ENCODE data around the gene PSMC6.

PSMC6 gene

GRCh38 chr14:52729925-52730708 lies 23.1 kb downstream of the PSMC6 start, which contains the start of gene STYX:
STYX (plus strand) TSS chr14:52730166; CDS start chr14:52730475, 309 bp downstream.
- no peak for TF ChIP-seq CTCF (conservative IDR thresholded peaks at IDR 0.05; ENCODE audit: low read depth, low read length)
- DNase-seq (ENCODE audit: low read depth), result peak; percentile 99
- peak within 1 kb of the TSS; percentile 75 for H3K4me3 ChIP-seq (ENCODE audit: low read depth, low read length)

- peak; percentile 30 for DNase-seq (ENCODE audit: low read depth)
- no peak for TF ChIP-seq CTCF (conservative IDR thresholded peaks at IDR 0.05; ENCODE audit: low read depth, low read length)
- peak overlapping the region; percentile 75 for H3K4me3 ChIP-seq (ENCODE audit: low read depth, low read length)
Observed at GRCh38 chr14:52730709-52731111, 23.7 kb downstream of the PSMC6 start.

GRCh38 chr14:52733824-52734223 lies 26.8 kb downstream of the PSMC6 start:
- H3K4me3 ChIP-seq (ENCODE audit: low read depth, low read length), result no peak overlapping the region
- no peak for DNase-seq (ENCODE audit: low read depth)
- no peak for TF ChIP-seq CTCF (conservative IDR thresholded peaks at IDR 0.05; ENCODE audit: low read depth, low read length)

GRCh38 chr14:52735921-52736489 lies 29.0 kb downstream of the PSMC6 start:
- H3K4me3 ChIP-seq (ENCODE audit: low read depth, low read length), result no peak overlapping the region
- peak; percentile 50 for DNase-seq (ENCODE audit: low read depth)
- no peak for TF ChIP-seq CTCF (conservative IDR thresholded peaks at IDR 0.05; ENCODE audit: low read depth, low read length)

GRCh38 chr14:52738409-52738808 lies 31.4 kb downstream of the PSMC6 start:
- H3K4me3 ChIP-seq (ENCODE audit: low read depth, low read length), result no peak overlapping the region
- no peak for DNase-seq (ENCODE audit: low read depth)
- TF ChIP-seq CTCF (conservative IDR thresholded peaks at IDR 0.05; ENCODE audit: low read depth, low read length), result no peak

- DNase-seq (ENCODE audit: low read depth), result no peak
- H3K4me3 ChIP-seq (ENCODE audit: low read depth, low read length), result no peak overlapping the region
- TF ChIP-seq CTCF (conservative IDR thresholded peaks at IDR 0.05; ENCODE audit: low read depth, low read length), result no peak
Observed at GRCh38 chr14:52740751-52741150, 33.8 kb downstream of the PSMC6 start.
